NCI-H82 treated with DMSO at 0.1 percent for 48 hours (cell line): ENCODE measurements around the gene DRAXIN.
A peak's percentile ranks its signal among the peaks of the same experiment; 100 is the strongest.

Source experiments
- DNase-seq: peaks from one replicate; lab custom pipeline; 2025; ENCODE audit not compliant: unreplicated experiment; lab: John Stamatoyannopoulos, UW

Gene DRAXIN

DNA sequence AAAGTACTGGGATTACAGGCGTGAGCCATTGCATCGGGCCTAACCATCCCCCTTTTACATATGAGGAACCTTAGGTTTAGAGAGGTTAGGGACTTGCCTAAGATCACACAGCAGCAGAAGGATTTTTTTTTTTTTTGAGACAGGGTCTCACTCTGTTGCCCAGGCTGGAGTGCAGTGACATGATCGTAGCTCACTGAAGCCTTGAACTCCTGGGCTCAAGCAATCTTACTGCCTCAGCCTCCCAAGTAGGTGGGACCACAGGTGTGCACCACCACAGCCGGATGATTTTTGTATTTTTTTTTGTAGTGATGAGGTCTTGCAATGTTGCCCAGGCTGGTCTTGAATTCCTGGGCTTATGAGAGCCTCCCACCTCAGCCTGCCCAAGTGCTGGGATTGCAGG, 68.3 kb downstream of the DRAXIN start:
- no peak for DNase-seq

DNA sequence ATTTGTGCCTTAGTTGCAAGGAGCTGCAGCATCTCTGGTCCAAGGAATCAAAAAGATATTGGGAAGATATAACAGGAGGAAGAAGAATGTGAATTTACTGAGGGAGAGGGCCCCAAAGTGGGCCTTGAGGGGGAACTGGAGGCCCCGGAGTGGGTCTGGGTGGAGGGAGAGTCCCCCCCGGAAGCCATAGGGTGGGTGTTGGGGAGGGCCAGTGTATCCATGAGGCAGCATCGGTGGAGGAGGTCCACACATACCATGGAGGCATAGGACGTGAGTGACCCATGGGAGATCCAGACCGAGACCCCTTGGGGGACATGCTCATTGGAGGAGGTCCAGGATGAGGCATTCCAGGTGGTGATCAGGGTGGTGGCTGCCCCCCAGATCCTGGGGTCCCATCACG, 69.8 kb downstream of the DRAXIN start:
- no peak for DNase-seq

- peak; percentile 4 for DNase-seq
Observed at GRCh38 chr1:11761988-11762406, 70.5 kb downstream of the DRAXIN start, which contains the start of gene C1orf167. C1orf167 (plus strand) TSS chr1:11762193; CDS start chr1:11764401, 2,208 bp downstream.

DNA sequence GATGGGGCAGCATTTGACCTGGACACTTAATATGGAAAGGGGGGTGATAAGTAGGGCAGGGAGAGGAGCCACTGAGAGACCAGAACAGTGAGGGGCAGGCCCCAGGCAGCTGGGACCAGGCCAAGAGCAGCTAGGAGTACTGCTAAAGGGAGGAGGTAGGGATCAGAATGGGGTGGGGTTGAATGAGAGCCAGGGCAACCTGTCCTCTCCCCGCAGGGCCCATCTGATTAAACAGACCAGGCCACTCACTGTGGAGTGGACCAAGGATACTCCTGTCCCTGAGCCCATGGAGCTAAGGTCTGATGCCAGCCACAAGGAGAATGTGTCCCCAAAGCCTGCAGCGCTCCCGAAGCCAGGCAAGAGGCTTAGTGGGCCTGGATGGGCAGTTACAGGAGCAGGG, 72.6 kb downstream of the DRAXIN start:
- DNase-seq = no peak

DNA sequence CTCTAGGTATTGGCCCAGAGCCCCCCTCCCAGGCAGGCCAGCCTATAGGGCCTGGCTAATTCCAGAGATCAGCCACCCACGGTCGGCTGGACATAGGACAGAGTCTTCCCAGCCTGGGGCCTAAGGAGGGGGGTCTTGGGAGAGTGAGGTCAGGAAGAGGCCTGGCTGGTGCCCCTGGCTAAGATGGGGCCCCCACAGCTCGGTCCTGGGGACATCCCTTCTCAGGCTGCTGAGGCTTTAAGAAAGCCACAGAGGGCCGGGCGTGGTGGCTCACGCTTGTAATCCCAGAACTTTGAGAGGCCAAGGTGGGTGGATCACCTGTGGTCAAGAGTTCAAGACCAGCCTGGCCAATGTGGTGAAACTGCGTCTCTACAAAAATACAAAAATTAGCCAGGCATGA, 73.0 kb downstream of the DRAXIN start:
- no peak for DNase-seq

DNA sequence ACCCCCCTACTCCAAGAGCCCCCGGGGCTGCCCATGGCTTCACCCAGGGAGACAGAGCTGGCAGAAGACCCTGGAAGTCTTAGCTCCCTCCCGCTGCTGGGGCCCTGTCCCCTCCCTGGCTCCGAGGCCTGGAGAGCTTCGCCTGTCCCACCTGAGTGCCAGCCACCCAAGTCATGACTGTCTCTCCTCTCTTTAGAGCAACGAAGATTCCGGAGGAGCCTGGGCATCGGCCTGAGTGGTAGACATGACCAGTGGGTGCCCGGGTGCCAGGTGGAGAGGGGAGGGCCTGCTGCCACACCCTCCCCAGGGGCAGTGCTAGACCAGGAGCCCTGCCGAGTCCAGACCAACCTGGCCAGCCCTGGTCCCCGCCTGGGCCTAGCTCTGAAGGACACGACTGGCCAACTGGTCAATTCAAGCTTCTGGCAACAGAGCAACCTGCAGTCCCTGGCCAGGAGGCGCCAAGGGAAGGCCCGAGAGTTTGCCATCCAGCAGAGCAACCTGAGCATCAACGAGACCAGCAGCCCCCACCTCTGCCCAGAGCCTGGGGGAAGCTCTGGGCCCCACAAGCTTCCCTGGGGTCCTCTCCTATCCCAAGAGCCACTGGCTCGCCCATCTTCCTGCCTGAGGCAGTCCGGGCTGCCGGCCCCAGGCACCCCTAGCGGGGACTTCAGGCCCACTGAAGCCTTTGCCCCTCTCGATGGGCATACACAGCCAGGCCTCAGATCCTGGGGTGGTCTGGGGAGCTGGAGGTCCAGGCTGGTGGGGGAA, 74.3 kb downstream of the DRAXIN start:
- no peak for DNase-seq

- no peak for DNase-seq
Observed at GRCh38 chr1:11766429-11766776, 74.9 kb downstream of the DRAXIN start.

DNA sequence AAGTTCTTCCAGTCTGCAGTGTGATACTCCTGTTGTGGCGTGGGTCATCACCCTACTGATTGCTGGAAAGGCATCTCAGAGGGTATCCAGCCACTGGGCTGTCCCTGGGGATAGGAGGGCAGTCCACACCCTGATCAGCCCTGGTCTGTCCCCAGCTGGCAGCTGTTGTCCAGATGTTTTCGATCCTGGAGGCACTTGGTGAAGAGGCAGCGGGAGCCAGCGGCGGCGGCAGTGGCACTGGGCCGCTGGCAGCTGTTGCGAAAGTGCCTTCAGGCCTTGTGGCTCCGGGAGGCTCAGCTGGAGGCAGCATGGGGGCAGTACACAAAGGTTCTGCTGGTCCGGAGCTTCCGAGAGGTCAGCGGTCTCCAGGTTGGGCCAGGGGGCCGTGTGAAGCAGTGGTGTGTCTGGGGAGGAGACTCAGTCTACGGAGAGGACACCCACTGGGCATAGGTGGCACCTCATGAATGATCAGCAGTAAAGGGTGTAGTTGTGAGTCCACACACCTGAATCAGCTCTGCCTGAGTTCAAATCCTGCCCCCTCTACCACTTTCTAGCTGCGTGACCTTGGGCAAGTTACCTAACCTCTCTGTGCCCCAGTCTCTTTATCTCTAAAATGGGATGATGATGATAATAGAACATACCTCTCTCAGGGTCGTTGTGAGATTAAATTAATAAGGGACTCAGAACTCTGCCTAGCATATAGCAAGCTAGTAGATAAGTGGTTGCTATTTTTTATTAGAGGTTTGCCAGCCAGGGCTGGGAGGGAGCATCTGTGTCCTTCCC, 76.6 kb downstream of the DRAXIN start:
- no peak for DNase-seq

GRCh38 chr1:11768821-11769220, 77.3 kb downstream of the DRAXIN start:
- no peak for DNase-seq

- no peak for DNase-seq
Observed at GRCh38 chr1:11769274-11769673, 77.8 kb downstream of the DRAXIN start.

DNA sequence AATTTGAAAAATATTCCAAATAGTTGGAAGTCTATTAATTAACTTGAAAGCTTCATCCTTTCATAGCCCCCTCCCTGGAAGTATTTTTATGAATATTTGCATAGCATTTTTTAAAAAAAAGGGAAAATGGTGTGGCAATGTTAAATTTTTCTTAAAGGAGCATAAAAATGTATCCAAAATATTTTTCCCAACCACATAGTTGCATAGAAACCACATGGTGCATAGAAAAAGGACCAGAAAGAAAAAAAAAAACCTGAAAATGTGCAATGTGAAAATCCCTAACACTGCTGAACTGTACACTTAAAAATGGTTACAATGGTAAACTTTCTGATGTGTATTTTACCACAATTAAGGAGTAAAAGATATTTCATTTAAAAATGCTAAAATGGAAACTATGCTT, 78.5 kb downstream of the DRAXIN start:
- DNase-seq = no peak

DNA sequence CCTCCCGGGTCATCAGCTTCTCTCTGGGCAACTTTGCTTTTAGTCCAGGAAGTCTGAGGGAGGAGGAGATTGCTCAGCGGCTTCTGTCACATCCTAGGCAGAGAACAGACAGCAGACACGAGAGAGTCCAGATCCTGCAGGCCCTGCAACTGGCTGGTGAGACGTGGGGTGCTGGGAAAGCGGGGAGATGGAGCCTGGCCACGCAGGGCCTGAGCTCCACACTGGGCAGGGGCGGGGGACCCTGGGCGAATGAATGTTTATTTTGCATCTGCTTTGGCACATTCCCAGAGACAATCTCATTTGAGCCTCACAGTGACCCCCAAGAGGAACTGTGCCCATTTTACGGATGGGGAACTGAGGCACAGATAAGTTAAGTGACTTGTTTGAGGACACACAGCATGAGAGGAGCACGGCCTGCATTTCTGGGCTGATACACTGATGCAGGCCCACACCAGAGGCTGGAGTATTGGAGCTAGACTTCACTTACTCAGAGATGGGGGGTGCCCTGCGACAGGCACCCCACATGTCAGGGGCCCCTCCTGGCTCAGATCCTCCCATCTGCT, 80.1 kb downstream of the DRAXIN start:
- DNase-seq = no peak

DNA sequence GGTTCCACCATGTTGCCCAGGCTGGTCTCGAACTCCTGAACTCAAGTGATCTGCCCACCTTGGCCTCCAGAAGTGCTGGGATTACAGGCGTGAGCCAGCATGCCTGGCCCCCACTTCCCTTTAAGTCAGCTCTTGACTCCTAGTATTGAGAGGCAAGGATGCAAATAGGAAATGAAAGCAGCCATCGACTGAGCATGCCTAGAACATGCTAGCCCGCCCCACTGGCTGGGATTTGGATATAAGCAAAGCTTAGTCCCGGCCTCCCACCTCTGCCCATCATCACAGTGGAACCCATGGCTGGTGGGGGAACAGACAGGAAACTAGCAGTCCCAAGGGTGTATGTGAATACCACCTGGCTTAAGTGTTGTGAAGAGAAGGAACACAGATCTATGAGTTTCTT, 80.9 kb downstream of the DRAXIN start:
- DNase-seq = no peak

- no peak for DNase-seq
Observed at GRCh38 chr1:11774753-11775152, 83.2 kb downstream of the DRAXIN start.
